Activated CD4-positive, alpha-beta T cell treated with anti-CD3 and anti-CD28 coated beads, Interleukin-2, Interleukin-6, amounts not matched to agents 100 ng/mL and 50 ng/mL, durations not matched to agents 16 hours and 8 hours (primary cell): ENCODE data around the gene FBXW11.

Experiments
- DNase-seq: peaks from one replicate; pipeline ENCODE4 v3.0.0-alpha.2; 2020

The FBXW11 gene

DNA sequence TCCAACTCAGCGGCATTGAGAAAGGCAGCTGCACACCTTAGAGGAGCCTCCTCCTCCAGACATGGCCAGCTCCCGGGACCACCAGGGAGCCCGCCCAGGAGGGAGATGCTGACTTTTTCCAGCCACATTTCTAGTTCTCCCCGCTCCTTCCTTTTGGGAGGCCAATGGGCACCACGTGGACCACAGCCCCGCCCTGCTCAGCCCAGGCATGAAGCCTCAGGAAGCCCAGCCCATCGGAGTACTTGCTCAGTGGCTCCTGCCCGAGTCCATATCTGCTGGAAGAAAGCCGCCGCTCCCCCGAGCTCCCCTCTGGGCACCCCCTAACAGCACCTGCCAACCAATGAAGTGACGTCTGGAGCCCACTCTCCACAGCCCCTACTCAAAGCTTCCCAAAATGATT is 168.4 kb downstream of the FBXW11 start:
- no peak for DNase-seq

DNA sequence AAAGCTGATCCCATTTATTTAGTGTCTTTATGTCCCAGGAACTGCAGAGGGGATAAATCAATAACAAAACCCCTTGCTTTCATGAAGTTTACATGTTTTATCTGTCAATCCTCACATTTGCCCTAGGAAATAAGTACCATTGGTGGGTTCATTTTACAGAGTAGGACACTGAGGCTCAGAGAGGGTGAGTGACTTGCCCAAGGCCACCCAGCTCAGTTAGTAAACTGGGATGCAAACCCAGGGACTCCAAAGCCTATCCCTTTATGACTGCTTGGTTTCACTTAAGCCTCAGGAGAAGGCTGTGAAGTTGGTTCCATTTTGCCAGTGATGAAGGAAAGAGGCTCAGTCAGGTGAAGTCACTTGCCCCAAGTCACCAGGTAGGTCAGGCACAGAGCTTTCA is 168.9 kb downstream of the FBXW11 start:
- no peak for DNase-seq

DNA sequence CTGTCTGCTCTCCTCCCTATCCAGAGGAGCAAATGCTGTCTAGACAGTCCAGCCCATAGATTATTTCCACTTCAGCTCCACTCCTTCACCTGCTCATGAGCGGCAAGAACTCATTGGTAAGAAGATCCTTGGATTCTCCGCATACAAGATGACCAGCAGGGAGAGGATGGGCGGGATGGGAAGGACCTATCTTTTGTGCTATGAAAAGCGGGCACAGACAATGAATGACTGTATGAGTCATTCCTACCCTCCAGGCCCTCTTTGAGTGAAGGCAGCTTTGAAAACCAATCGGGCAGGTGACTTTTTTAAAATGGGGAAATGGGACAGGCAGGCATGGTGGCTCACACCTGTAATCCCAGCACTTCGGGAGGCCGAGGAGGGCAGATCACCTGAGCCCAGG is 171.4 kb downstream of the FBXW11 start:
- DNase-seq, result no peak

DNA sequence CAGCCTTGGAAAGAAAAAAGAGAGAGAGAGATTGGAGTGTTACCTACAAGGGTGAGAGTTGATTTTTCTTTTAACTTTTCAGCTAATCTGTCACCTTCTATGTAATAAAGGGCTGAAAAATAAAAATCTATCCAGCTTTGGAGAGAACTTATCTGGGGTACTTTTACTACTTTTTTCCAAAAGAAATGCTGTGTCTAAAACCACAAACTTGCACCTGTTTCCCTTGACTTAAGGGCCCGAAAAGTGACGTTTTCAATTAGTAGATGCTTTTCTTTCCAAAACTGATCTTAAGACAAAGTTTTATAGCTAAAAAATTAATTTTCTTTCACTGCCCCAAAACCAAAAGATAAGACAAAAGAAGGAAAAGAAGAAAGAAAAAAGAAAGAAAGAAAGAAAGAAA is 172.0 kb downstream of the FBXW11 start:
- DNase-seq, result no peak

DNA sequence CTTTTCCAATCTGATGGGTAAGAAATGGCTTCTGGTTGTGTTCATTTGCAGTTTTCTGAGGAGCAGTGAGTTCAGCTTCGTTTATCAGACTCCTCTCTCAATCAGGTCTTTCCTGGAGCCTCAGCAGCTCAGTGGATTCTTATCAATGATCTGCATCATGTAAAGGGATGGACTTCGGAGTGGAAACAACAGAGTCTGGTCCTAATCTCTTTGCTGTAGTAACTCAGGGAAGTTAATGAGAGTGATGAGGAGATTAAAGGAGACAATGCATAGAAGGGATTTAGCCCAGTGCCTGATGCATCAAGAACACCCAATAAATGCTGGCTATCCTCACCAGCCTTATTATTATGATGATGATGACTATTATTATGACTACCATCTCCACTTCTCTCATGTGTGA is 173.7 kb downstream of the FBXW11 start:
- DNase-seq, result no peak

DNA sequence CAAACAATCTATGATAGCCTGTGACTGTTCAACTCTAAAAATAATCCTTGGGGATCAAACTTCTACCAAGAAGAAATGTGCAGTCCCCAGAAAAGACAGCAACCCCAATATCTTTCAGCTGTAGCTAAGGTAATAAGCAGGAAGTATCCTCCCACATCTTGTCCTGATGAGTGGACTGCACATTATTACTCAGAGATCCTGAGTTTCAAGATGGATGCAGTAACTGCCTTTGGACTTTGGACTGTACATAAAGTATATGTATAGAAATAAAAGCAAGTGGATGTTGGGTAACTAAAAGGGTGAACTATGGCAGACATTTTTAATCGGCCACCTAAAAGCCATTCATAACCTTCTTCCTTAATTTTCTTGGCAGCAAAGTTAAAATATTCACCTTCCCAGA is 175.8 kb downstream of the FBXW11 start:
- no peak for DNase-seq

DNA sequence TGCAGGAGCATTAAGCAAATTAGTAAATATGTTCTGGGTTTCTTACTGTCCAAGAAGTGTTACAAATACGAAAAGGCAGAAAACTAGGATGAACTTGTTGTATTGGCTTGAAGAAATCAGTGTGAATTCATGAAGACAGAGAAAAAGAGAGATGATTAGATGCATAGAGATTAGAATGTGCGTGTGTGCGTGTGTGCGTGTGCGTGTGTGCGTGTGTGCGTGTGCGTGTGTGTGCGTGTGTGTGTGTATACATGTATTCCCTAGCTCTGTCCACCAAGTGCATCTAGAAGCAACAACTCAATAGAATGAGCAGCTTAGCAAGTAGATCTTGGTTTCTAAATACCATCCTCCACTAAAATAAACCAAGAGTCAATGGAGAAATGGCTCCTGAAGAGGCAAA is 179.3 kb downstream of the FBXW11 start:
- no peak for DNase-seq

DNA sequence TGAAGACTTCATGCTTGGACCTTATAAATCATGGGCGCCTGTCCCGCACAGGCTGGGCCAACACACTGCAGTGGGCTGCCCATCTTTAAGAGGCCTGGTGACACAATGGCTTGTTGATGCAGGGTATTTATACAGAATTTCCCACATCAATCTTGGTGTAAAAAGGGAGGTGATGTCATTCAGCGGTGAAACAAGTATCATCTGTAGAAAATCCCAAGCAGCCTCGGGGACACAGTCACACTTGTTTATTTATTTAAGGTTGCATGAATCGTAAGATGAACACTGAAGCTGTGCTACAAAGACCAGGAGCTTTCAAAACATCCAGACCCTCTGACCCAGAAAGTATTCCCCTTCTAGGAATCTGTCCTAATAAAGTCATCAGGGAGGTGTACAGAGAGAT is 180.3 kb downstream of the FBXW11 start:
- no peak for DNase-seq

DNA sequence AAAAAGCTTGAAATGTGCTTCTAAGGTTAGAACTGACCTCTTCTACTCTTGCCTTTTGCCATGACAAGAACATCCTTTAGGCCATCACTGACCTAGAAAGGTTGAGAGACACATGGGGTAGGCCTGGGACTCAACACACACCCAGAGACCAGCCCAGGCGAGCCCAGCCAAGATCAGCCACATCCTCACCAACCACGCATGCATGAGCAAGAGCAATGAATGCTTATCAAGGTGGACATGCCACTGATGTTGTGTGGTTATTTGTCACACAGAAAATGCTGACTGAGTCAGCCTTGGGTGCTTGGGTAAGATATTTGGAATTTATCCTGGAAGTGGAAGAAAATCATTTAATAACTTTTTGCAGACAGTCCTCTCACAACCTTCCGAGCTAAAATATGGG is 181.4 kb downstream of the FBXW11 start:
- DNase-seq, result no peak

DNA sequence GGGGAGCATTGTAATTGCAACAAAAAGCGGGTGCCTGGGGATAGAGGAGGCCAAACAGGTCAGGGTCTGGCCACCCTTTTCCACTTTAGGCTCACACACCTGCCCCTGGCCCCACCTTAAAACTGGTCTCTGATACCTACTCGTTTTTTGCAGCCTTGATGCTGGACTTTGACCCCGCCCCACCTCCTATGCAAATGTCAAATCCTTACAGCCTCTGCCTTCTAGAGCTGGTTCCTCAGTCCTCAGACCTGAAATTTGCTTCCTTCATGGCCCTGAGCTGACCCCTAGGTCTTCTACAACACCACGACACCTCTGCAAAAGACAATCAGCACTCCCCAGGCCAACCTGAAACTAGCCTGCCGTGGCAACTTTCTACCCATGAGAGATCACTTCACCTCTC is 183.2 kb downstream of the FBXW11 start:
- no peak for DNase-seq

DNA sequence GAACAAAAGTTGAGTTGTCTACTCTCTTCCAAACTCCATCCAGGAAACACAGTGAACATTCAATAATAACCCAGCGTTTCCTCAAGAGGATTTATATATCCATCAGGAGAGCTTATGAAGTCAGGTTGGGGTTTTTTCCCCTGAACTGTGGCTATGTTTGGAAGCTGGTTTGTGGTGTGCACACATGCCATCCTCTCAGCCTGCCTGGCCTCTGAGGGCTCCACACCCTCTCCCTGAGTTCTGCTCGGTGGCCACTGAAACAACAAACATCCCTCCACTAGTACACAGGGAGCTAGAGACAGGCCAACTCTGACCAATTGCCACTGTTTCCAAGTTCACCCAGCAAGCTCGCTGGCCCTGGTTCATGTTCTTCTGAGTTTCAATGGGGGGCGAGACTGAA is 185.2 kb downstream of the FBXW11 start:
- no peak for DNase-seq

DNA sequence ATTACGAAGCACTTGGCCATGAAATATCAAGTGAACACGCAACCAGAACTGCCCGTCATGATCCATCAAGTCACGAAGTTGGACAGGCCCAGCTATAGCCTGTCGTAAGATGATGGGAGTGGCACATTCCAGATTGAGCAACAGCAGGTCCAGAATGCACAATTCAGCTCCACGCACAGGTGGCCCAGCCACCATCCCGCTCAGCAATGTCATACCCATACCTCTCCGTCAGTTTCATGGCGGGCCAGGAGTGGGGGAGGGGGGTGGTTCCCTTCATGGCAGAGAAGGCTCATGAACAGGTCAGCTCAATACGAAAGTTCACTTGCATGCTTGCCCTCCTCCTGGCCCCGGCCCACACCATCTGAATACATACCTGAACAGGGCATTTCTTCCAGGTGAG is 185.9 kb downstream of the FBXW11 start:
- DNase-seq, result no peak

DNA sequence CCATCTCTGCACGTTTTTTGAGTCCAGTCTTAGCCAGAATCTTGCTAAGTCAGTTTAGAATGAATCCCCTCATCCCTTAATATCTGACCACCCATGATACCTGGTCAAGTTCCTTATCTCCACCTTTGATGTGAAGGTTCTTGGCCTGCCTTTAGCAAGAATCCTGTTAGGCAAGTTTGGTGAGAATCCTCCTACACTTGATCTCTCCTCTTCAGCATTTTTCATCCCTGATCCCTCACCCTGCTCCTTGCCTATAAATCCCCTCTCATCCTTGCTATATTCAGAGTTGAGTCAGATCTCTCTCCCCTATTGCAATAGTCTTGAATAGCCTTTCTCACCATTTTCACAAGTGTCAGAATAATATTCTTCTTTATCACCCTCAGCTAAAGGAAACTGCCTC is 189.8 kb downstream of the FBXW11 start:
- no peak for DNase-seq

DNA sequence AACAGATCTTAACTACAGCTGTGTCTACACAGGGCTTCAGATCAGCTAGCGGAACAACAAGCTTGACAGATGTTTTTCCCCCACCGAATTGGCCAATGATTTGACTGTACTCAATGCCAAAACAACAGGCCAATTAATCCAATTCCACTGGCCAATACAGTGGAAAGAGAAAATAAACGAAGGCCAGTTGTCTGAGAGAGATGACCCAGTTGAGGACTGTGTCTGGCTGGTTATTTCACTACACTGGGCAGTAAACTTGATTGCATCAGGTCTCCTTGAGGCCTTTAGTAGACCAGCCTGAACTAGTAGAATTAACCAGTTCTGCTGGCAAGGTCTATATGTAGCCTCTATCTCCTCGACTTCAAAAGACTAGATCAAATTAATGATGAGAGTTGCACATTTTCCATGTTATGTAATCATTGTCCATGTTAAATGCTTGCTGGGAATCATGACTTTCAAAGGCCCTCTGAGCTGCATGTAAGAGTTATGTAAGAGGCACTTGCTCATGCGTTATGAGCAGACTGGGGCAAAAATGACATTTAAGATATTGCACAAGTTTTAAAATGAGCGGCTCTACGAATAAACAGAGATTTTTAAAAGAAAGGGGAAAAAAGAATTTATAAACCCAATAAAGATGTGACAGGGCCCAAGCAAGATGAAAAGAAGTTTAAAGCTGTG is 192.5 kb downstream of the FBXW11 start:
- DNase-seq, result no peak

DNA sequence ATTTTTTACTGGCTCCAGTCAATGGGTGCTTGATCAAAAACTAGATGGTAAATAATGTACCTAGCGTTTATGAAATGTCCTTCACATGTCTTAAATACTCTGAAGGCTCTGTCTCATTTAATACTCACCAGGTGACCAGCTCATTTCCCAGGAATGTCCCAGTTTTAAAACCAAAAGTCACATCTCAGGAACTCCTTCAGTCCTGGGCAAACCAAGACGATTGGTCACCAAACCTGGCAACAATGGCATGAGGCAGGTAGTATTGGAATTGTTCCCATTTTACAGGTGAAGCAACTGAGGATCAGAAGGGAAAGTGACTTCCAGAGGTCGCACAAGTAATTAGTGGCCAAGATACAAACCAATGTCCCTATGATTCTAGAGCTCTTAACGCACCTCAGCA is 193.2 kb downstream of the FBXW11 start:
- DNase-seq, result no peak
